ENCODE results near the gene CALHM3.
A peak's percentile ranks its signal among the peaks of the same experiment; 100 is the strongest.

Gene CALHM3

GRCh38 chr10:103474077-103474476 is 5.0 kb downstream of the CALHM3 start:
- no peak for DNase-seq (ENCODE audit: low spot score)

GRCh38 chr10:103473261-103473671 is 5.8 kb downstream of the CALHM3 start:
- DNase-seq (ENCODE audit: low spot score) = no peak

- DNase-seq (ENCODE audit: low spot score) = no peak
These were observed 7.0 kb downstream of the CALHM3 start for GRCh38 chr10:103472005-103472404.

DNA sequence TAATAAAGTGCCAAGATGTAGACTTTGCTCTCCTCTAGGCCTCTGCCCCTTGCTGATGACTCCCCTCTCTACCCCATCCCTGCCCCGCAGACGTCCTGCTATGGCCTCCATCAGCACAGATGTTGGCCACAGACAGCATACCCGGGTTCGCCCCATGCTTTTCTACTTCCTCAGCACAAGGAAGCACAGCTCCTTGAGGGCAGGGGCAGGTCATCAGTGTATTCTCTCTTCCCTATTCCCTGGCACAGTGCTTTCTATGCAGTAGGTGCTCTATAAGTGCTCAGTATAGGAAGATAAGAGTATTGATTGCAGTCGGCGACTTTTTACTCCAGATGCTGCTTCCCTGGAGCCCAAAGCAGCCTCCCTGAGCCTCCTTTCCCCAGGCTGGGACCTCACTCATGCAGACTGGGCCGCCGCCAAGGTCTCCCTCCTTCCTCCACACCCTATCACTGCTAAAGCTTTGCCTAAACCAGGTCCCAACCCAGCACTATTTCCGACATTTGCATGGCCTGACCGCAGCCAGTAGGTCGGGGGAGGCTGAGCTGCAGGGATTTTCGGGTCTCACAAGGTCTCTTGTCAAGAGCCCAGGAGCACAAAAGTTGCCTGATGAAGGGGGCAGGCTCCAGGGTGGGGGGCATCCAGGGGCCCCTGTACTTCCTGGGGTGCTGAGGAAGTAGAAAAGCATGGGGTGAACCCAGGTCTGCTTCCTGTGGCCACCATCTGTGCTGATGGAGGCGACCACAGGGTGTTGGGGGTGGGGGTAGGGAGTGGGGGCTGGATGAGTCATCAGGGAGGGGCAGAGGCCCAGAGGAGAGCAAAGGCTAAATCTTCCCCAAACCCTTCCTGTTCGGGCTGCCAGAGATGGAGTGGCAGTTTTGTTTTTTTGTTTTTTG is 8.0 kb downstream of the CALHM3 start:
- DNase-seq (ENCODE audit: low spot score) = peak; percentile 85

GRCh38 chr10:103469201-103469600 is 9.8 kb downstream of the CALHM3 start:
- no peak for DNase-seq (ENCODE audit: low spot score)

GRCh38 chr10:103467406-103467805 is 11.6 kb downstream of the CALHM3 start:
- no peak for DNase-seq (ENCODE audit: low spot score)

- DNase-seq (ENCODE audit: low spot score) = no peak
These were observed 12.3 kb downstream of the CALHM3 start for GRCh38 chr10:103466734-103467133.

DNA sequence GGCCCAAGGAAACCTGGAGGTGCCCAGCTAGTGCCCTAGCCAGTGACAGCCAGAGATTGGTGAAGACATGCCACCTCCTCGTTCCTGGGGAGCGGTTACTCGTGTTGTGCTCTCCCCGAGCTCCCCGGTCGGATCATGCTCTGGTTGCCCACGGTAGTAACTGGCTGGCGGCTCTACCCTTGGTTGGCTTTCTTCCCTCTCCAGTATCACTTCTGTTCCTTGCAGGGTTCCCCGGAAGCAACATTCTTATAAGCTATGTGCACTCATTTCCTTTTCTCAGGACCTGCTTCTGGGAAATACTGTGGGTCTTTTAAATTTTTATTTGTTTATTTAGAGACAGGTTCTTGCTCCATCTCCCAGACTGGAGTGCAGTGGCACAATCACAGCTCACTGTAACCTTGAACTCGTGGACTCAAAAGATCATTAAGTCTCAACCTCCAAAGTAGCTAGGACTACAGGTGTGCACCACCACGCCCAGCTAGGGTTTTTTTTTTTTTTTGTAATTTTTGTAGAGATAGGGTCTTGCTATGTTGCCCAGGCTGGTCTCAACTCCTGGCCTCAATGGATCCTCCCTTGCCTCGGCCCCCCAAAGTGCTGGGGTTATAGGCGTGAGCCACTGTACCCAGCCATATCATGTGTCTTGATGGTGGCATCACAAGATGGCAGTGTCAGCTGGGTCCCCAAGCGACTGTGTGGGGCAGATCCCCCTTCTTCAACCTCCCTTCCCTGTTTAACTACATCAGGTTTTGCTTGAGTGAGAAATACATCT is 13.4 kb downstream of the CALHM3 start:
- no peak for DNase-seq (ENCODE audit: low spot score)

- DNase-seq (ENCODE audit: low spot score) = no peak
These were observed 15.5 kb downstream of the CALHM3 start for GRCh38 chr10:103463499-103463898.

- no peak for DNase-seq (ENCODE audit: low spot score)
These were observed 19.4 kb downstream of the CALHM3 start for GRCh38 chr10:103459615-103460014.

- DNase-seq (ENCODE audit: low spot score) = no peak
These were observed 20.3 kb downstream of the CALHM3 start, which contains the start of gene CALHM1 for GRCh38 chr10:103458720-103459119. Gene CALHM1, minus strand, starts transcription at chr10:103458900. Its CDS starts 149 bp downstream, at chr10:103458751.

DNA sequence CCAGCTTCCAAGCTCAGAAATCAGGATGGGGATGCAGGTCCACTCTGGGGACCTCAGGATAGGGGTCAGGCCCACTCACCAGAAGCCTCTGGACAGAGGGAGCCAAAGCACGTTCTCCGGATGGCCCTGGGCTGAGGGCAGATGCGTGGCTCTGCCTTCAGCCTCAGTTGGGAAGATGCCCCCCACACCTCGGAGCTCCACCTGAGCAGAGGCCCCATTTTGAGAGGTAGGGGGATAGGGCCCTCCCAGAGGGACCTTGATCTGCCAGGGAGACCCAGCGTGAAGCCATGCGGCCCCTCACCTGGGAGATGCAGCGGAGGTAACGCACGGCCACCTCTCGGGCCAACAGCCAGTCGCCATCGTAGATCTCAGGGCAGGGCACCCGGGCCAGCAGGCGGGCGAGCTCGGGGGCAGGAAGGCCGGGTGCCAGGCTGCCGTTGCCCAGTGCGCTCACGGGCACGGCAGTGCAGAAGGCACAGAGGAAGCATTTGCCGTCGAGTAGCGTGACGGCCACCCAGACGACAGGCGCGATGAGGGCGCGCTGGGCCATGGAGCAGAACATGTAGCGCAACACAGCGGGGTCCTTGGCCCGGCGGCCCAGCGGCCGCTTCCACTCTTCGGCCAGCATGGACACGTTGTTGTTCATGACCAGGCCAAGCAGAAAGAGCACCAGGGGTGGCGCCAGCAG is 21.0 kb downstream of the CALHM3 start:
- no peak for DNase-seq (ENCODE audit: low spot score)

DNA sequence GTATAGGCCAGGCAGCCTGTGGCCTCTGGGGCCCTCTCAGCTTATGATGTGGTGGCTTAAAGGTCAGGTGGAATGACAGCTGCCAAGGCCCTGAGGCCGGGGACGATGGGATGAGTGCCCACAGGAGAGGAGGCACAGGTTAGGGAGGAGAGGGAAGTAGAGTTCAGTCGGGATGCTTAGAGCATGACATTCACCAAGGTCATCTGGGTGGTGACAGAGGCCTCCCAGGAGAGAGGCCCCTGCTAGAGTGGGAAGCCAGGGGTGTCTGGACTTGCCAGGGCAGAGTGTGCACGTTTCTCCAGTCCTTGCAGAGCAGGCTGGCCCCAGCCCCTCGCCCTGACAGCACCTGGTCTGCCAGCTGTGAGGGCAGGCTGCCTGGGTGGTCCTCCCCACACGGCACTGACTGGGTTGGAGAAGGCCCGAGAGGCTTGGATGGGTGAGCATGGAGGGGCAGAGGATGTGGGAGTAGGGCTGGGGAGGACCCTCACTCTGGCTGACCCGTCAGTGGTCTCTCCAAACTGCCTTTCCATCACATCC is 21.8 kb downstream of the CALHM3 start:
- DNase-seq (ENCODE audit: low spot score) = no peak

DNA sequence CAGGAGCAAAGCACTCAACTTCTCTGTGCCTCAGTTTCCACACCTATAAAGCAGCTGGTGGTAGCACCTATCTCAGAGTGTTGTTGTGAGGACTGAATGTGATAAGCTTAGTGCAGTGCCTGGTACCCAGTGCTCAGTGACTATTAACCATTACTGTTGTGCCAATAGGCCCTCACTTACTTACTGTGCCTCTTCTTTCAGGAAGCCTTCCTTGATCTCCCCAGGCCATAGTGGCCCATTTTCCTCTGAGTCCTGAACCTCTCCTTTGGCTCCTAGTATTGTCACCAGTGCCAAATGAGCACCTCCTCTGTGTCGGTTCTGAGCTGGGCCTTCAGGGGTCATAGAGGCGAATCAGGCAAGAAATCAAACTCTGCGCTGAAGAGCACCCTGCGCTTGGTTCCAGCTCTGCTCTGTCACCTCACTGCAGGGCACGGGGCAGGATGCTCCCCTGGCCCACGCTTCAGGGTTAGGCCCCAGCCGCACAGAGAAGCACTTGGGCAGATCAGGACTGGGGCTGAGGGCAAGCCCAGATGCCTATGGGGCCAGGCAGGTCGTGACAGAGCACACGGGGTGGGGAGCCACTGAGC is 22.9 kb downstream of the CALHM3 start:
- no peak for DNase-seq (ENCODE audit: low spot score)

- DNase-seq (ENCODE audit: low spot score) = no peak
These were observed 23.8 kb downstream of the CALHM3 start for GRCh38 chr10:103455235-103455634.

GRCh38 chr10:103454026-103454425 is 25.0 kb downstream of the CALHM3 start:
- DNase-seq (ENCODE audit: low spot score) = no peak

GRCh38 chr10:103452506-103453230 is 26.4 kb downstream of the CALHM3 start:
- DNase-seq (ENCODE audit: low spot score) = no peak

GRCh38 chr10:103451831-103452505 is 27.1 kb downstream of the CALHM3 start, which contains the start of gene CALHM2:
Gene CALHM2, minus strand, starts transcription at chr10:103452370. Its CDS starts 2,429 bp downstream, at chr10:103449941.
- peak; percentile 43 for DNase-seq (ENCODE audit: low spot score)

DNA sequence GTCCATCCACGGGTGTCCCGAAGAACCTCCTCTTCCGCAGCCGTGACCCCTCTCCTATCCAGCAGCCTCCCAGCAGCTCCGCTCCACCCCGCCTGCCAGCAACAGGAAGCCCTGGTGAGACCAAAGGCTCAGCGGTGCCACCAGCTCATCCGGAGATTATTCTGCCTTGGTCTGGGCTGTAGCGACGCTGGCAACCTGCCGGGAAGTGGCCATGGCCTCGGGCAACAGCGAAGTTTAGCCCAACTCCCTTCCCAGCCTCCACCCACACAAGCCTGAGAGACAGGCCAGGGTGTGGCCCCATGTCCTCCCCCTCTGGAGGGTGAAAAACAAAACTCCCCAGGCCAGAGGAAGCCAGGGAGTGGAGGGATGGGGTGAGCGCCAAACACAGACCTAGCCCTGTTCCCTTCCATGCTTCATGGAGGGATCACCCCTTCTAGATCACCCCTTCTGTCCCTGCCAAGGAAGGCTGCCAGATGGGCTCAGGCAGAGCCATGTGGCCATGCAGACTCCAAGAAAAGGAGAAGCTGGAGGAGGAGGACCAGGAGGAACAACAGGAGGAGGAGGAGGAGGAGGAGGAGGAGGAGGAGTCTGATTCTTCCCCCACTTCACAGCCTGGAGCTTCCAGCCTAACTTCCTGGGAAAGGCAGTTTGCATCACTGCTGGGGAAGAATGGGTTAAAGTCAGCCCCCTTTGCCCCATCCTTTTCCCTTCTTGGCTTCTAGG is 27.8 kb downstream of the CALHM3 start:
- DNase-seq (ENCODE audit: low spot score) = peak; percentile 57
